Measurements from ENCODE around the gene MAT1A.
"Not testable (repeated sequence)": the region's sequence is repeated elsewhere in the genome, so short reads cannot be mapped to it uniquely, and the experiment has no call there.

MAT1A gene

DNA sequence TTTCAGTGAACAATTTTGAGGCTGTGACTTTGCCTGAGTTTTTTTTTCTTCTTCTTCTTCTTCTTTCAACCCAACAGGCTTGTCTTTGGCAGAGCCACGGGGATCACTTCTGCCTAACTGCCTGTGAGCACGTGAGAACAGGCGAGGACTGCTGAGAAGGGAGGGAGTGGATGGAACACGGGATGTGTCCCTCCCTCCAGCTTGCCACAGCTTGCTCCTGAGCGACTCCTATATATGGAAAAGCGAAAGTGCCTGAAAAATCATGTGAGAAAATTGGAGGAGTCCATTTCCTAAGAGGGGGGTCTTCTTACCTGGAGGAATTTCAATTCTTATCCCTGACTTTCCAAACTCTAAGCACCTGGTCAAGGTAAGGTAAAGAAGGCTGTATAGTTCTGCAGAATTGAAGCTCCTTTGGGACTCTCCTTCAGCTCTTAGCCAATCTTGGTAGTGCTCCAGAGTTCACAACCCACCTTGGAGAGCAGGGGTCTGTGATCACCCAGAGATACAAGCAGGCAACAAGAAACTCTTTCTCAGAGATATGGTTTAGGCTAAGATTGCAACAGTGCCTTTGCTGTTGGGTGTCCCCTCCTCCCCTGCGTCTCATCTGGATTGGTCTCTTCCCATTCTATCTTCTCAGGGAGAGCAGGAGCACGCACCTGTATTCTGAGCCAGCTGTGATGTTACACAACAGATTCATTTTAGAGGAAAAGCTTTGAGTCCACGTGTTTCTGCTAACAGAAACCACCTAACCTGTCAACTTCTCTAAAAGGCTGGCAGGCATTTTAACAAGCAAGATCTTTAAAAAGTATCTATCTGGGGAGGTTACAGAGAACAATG lies at the start of gene MAT1A:
MAT1A (minus strand) TSS at position 208 of the 837 bp plus-strand sequence. CDS start 235 bp downstream, outside the sequence.
- DNase-seq (ENCODE audit: low read depth in 2 of 3, low spot score in 1 of 3): no peak

DNA sequence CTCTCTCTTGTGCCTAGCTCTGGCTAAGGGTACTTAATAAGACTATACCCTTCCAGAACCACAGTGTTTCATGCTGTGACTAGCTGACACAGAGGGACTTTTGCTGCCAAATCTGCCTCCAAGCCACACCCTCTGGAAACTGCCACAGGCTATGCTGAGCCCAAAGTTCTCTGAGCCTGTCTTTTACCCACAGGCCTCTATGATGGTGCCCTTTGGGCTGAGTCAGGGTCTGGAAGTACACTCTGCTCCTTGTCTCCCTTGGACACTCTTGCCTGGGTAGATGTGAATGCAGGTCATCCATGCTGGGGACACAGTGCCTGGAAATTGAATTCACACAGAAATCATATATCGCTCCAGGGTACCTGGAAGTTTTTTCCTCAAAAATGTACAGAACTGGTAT lies 44.5 kb upstream of the MAT1A start:
- DNase-seq (ENCODE audit: low read depth in 2 of 3, low spot score in 1 of 3): no peak

DNA sequence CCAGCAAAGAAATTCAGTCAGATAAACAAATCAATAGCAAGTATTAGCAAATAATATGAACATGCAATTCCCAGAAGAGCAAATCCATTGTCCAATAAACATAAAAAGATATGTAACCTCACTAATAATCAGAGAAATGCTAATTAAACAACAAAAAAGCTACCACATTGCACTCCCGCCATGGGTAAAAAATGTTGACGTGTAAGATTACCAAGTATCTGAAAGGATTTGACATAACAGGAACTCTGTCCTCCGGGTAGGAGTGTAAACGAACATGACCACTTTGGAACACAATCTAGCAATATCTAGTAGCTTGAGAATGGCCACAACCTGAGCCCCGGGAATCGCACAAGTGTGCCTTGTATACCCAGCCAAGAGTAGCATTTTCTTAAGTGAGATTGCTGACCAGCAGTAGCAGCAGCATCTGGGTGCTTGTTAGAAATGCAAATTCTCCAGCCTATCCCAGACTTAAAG lies 35.5 kb upstream of the MAT1A start:
- no peak for DNase-seq (ENCODE audit: low read depth in 2 of 3, low spot score in 1 of 3)

DNA sequence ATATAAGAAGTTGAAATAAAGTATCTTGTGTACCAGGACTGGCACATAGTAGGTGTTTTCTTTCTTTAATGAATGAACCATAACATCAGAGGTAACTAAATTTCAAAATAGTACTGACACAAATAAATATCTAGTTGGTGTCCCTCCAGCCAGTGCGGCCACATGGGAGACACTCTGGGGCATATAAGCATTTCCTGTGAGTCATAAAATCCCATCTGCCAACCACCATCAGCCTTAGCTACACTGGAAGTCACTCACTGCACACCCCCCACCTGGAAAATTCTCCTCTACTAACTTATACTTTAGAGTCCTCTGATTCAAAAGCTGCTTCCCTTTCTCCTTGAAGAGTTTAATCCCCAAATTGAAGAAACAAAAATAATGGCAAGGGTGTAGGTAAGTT lies 34.6 kb upstream of the MAT1A start:
- no peak for DNase-seq (ENCODE audit: low read depth in 2 of 3, low spot score in 1 of 3)

DNA sequence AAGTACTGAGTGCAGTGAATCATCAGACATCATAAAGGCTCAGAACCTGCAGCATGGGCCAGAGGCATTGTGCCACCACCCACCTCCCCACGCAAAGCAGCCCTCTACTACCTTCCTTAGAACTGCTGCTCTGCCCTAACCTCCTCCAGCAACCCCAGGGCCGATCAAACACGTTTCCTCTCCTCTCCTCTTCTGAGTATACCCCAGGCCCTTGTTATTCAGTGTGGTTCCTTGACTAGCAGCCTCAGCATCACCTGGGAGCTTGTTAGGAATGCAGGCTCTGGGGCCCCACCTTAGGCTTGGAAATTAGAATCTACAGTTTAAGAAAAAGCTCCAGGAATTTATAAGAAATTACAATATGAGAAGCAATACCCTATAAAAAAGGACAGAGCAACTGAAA lies 33.9 kb upstream of the MAT1A start:
- no peak for DNase-seq (ENCODE audit: low read depth in 2 of 3, low spot score in 1 of 3)

DNA sequence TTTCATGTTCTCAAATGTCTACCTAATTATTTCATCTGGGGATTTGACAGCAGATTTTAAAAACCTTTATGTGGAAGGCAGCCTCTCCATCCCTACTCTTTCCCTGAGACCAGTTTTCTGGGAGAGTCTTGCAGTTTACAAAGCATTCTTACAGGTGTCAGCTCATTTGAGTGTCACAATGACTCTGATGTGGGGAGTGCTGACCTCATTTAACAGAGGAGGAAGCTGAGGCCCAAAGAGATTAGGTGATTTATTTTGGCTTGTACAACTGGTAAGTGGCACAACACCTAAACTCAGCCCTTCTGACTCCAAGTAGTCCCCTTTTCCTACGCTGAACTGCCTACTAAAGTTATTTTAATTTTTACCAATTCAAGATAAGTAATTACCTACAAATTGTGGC lies 33.3 kb upstream of the MAT1A start:
- no peak for DNase-seq (ENCODE audit: low read depth in 2 of 3, low spot score in 1 of 3)

DNA sequence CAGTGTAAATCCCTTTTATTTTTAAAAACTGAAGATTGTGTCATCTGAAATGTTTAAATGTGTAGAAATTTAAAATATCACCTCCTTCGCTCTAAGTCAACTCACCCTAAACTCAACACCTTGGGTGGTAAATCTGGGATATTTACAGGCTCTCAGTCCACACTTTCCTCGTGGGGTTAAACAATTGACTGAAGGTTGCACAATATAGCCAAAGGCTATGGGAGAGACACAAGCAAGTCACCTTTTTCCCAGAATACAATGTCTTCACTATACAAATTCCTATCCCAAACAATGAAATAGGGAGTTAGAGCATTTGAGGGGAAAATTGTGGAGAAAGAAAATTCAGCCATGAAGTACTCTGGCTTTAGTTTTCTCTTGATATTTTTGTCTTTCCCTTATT lies 32.7 kb upstream of the MAT1A start:
- DNase-seq (ENCODE audit: low read depth in 2 of 3, low spot score in 1 of 3): no peak

DNA sequence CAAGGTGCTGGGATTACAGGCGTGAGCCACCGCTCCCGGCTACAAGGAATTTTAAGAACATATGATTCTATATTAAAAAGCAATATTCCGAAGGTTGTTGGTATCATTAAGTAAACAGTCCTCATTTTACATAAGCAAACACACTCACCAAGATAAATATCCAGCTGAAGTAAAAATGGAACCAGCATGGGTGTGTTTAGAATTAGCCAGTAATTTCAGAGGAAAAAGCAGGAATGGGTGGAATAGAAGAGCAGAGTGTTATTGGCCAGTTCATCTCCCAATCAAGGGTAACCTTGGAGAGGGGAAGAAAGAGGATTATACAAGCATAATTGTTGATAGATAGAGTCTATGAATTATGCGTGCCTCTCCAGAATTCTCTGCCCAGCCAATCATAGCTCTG lies 31.7 kb upstream of the MAT1A start:
- no peak for DNase-seq (ENCODE audit: low read depth in 2 of 3, low spot score in 1 of 3)

DNA sequence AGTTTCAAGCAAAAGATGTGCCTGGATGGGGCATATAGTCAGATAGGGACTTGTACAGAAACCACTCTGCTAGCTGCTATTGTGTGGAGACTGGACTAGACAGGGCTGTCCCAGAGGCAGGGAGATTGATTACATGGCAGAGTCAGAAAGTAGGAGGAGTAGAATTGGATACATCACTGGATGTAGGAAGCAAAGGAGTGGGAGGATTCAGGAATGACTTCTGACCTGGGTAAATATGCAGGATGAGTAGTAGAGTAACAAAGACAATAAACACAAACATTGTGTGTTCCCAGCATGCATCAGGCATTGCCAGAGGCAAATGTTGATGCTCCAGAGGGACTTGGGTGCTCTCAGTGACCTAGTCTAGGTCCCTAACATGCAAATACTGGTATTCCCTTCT lies 30.9 kb upstream of the MAT1A start:
- DNase-seq (ENCODE audit: low read depth in 2 of 3, low spot score in 1 of 3): no peak

DNA sequence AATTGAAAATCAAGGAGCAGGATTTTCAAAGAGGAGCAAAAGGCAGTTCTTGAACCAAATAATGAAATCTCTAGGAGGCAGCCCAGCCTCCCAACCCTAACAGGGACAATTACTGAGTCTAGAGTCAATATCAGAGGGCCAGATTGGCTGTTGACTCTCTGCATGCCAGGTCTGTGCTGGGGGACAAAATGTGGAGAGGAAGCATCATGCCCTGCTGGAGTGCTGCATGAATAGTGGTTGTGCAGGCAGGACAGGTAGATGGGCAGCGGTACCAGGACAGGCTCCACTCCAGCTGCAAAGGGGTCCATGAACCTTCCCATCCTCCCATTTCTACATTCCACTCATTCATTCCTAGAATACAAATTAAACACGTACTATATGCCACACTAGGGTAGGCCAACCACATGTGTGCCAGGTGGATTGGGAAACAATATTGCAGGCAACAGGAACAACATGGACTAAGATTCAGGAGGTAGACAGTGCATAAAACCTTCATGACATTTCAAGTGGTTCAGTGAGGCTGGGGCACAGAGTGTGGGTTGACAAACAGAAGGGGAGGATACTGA lies 30.4 kb upstream of the MAT1A start:
- no peak for DNase-seq (ENCODE audit: low read depth in 2 of 3, low spot score in 1 of 3)

DNA sequence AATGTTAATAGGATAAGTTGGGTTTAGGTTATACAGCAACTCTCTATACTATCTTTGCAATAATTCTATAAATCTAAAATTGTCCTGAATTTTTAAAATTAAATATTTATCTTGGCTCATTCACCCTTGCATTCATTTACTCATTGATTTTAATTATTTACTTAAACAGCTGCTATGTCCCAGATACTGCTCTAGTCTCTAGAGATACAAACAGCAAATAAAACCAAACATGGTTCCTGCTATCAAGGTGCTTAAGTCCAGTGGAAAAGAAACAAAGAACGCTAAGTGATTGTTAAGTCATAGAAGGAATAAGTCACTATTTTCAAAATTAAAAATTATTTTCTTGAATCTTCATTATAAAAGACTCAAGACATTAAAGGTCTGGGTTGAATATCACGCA lies 29.9 kb upstream of the MAT1A start:
- no peak for DNase-seq (ENCODE audit: low read depth in 2 of 3, low spot score in 1 of 3)

DNA sequence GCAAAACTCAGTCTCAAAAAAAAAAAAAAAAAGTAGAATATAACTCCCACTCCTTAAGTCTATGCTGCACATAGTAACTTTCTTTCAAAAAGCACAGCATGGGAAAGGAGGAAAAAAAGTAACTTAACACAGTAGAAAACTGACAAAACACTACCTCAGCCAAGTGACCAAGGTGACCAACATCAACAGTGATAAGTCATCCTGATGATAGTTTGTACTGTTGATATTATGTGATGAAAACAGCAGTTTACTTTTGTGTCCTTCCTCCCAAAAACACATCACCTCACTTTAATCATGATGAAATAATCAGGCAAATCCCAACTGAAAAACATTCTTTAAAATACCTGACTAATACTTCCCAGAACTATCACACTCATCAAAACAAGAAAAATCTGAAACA lies 29.3 kb upstream of the MAT1A start:
- no peak for DNase-seq (ENCODE audit: low read depth in 2 of 3, low spot score in 1 of 3)

DNA sequence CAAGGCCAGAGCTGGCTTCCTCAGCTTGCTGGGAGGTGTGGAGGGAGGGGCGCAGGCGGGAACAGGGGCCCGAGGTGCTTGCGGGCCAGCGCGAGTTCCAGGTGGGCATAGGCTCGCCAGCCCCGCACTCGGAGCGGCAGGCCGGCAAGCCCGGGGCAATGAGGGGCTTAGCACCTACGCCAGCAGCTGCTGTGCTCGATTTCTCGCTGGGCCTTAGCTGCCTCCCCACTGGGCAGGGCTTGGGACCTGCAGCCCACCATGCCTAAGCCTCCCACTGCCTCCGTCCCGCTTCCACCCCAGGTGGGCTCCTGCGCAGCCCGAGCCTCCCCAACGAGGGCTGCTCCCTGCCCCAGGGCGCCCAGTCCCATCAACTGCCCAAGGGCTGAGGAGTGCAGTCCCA lies 25.9 kb upstream of the MAT1A start:
- DNase-seq (ENCODE audit: low read depth in 2 of 3, low spot score in 1 of 3): no peak

DNA sequence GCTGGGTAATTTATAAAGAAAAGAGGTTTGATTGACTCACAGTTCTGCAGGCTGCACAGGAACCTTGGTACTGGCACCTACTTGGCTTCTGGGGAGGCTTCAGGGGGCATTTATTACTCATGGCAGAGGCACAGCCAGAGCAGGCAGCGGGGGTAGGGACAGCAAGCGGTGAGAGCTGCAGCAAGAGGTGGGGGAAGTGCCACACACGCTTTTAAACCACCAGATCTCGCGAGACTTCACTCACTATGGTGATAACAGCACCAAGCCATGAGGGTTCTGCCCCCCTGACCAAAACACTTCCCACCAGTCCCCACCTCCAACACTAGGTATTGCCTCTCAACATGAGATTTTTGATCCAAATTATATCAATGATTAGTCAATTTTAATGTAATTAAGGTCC lies 24.1 kb upstream of the MAT1A start:
- no peak for DNase-seq (ENCODE audit: low read depth in 2 of 3, low spot score in 1 of 3)

DNA sequence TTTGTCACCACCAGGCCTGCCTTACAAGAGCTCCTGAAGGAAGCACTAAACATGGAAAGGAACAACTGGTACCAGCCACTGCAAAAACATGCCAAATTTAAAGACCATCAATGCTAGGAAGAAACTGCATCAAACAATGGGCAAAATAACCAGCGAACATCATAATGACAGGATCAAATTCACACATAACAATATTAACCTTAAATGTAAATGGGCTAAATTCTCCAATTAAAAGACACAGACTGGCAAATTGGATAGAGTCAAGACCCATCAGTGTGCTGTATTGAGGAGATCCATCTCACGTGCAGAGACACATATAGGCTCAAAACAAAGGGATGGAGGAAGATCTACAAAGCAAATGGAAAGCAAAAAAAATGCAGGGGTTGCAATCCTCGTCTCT lies 16.5 kb upstream of the MAT1A start:
- DNase-seq (ENCODE audit: low read depth in 2 of 3, low spot score in 1 of 3): not testable (repeated sequence)

DNA sequence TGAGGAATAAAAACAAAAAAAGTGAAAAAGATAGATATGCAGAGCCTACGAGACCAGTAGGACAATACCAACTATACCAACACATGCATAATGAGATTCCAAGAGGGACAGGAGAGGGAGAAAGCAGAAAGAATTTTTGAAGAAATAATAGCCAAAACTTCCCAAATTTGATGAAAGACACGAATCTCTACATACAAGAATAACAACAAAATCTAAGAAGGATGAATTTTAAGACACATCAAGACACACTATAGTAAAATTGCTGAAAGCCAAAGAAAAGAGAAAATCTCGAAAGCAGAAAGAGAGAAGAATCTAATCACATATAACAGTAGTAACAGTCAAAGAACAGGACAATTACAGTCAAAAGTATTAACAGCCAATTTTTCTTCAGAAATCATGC lies 7.5 kb upstream of the MAT1A start:
- DNase-seq (ENCODE audit: low read depth in 2 of 3, low spot score in 1 of 3): no peak

DNA sequence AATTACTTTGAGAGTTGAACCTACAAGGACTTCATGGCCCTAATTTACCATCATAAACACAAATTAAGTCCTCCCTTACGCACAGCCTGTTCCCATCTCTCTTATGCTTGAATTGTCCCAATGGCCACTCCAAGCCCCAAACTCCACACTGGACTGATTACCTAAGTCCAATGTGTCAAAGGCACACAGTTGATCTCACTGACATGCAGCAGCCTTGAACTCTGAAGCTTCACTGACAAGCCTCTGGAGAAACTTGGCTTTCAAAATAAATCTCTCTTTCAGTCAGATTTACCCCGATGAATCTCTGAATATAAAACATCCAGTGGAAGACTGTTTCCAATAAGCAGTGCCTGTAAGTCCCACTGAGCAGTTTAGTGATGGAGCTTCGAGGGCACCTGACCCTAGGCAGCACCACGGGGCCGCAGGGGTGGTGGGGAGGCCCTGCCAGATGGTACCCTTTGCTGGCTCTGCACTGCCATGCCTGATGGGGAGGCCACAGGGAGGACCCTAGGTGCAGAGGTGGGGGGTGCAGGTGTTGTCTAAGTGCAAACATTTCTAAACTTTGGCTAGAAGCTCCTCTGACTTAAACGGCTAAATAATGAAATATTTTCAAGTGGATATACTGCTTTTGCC lies 3.3 kb upstream of the MAT1A start:
- DNase-seq (ENCODE audit: low read depth in 2 of 3, low spot score in 1 of 3): no peak

DNA sequence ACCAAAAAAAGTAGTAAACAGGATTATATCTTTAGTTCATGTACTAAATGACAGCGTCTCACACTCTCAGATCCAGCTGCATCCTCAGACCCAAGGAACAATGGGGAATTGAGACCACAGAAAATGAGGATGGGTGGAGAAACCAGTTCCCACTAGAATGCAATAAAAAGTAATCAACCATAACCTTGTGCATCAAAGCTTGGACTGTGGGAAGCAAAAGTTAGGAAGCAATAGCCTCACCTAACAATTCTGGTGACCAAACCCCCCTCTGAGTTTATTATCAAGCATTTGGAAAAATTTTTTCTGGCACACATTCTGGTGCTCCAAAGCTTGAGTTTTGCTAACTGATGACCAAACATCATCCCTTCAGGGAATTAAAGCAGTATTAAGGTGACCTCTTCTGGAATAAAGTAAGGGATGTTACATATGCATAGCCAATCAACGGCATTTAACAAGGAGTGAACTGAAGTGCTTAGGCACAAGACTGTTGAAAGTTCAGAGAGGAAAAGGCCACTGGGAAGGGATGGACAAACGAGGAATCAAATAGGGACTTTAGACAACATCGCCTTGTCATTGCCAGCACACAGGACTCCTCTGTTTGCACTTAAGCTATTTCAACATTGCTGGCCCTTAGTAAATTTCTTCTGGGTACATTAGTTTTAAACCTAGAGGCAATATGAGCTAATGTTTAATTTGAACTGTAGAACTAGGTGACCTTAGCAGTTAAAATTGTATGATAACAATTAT lies 1.2 kb upstream of the MAT1A start:
- DNase-seq (ENCODE audit: low read depth in 2 of 3, low spot score in 1 of 3): no peak

DNA sequence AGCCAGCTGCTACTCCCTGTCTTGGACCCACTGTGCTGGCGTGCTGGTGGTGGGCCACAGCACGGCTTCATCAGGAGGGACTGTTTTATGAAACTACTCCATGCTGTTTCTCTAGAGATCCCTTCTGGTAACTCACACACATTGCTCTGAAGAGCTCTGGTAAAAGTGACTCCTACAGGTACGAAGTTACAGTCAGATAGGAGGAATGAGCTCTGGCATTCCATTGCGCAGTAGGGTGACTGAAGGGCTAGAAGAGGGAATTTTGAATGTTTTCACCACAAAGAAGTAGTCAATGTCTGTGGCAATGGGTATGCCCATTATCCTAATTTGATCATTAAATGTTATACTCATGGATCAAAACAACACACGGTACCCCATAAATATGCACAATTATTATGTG lies 609 bp downstream of the MAT1A start:
- DNase-seq (ENCODE audit: low read depth in 2 of 3, low spot score in 1 of 3): no peak

DNA sequence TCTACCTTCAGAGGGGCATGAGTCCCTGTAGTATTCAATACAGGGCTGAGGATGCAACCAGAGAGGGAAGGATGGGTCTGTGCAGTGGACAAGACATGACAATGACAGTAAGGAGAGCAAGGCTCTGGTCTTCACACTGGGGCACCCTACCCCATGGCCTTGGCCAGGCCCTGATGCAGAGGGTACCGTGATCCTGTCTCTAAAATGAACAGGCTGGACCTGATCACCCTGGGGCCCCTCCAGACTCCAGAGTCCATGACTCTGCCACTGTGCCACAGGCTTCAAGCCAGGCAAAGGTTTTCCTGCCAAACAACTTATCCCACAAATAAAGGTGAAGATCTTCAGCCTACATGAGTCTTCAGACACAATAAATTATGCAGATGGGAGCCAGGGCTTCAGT lies 4.9 kb downstream of the MAT1A start:
- no peak for DNase-seq (ENCODE audit: low read depth in 2 of 3, low spot score in 1 of 3)

DNA sequence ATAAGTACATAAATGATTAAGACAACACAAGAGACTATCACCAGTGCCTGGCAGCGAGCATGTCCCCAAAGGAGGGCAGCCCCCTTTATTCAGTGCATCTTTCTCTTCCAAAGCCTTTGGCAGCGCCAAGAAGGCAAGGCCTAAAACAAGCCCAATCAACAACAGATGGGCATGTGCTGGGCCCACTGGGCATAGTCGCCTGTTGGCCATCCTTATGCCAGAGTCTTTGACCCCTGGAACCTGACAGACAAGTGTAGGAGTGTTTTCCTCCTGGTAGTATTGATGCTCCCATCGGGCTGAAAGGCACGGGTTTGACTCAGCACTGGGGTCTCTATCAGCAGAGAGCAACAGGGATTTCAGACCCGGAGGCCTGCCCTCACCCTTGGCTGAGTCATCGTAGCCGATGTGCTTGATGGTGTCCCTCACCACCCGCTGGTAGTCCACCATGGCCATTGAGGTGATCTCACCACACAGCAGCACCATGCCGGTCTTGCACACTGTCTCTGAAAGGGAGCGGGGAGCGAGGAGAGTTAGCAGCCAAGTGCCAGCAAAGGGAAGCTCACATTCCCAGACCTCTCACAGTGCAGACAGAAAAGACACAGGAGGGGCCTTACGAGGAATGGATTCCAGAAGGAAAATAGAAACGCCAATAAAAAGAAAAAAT lies 5.8 kb downstream of the MAT1A start:
- no peak for DNase-seq (ENCODE audit: low read depth in 2 of 3, low spot score in 1 of 3)

Measured in stimulated activated CD4-positive, alpha-beta T cell treated with anti-CD3 and anti-CD28 coated beads, Interleukin-12 subunit alpha, Interleukin-12 subunit beta, amount 100 ng/mL, for 48 hours (primary cell).